ENCODE data around the gene ECI1. TPM values are rescaled to one million over a fixed set of nuclear protein-coding genes. Genes with fewer than 3 reads are reported as not detected.
A peak's percentile ranks its signal among the peaks of the same experiment; 100 is the strongest.

Gene ECI1
- total RNA-seq, 1 experiment from 2014 or later: 95.4 TPM

GRCh38 chr16:2235234-2235651 is 16.1 kb downstream of the ECI1 start:
- no peaks in the 10 kb centered on the region for H3K79me2 ChIP-seq (ENCODE audit: insufficient read depth, low read length)
- H2AFZ ChIP-seq (ENCODE audit: low read length): no peak overlapping the region
- DNase-seq: no peak
- no peaks in the 10 kb centered on the region for H3K9me3 ChIP-seq (ENCODE audit: control insufficient read depth, low read depth, low read length)
- no peak overlapping the region for H4K5ac ChIP-seq (ENCODE audit: insufficient read length, low read depth, low read length)
- H3K9ac ChIP-seq (ENCODE audit: extremely low read depth, insufficient read length, low read length): no peak overlapping the region
- no peak overlapping the region for H4K8ac ChIP-seq (replicated peaks; ENCODE audit: insufficient read length, low read depth, low read length)
- H2BK12ac ChIP-seq (ENCODE audit: insufficient read length, low read depth, low read length): no peak overlapping the region
- H3T11ph ChIP-seq (ENCODE audit: low read length): no peak overlapping the region
- no peak overlapping the region for H3K27ac ChIP-seq (ENCODE audit: insufficient read length, low read depth, low read length)
- Mint-ChIP-seq H3K4me1 (peaks cover 0 to 3% of the 10 kb centered on the region in 2 experiments; a peak in 1 of 4 replicates), H3K9me3 (no peaks in the 10 kb centered on the region), H3K27me3 (ENCODE audit: low read depth) (peaks cover 16% of the 10 kb centered on the region), H3K27ac (no peak overlapping the region), H3K4me3 (0 out of 5 replicates have a peak overlapping the region, but pooled peaks of 1 of the 2 experiments have one; percentile 42), H3K36me3 (ENCODE audit: insufficient read depth in 1 of 3, low read depth in 3 of 3) (peaks cover 2 to 24% (median 8%) of the 10 kb centered on the region in 3 experiments; a peak in 6 of 7 replicates)
- H3K18ac ChIP-seq (ENCODE audit: insufficient read length, low read depth, low read length): no peak overlapping the region
- no CpG with 5 or more reads among the region's 28 CpGs for WGBS (ENCODE audit: extremely low coverage, insufficient read length, low lambda C conversion rate)
- TF ChIP-seq CTCF (conservative IDR thresholded peaks at IDR 0.05): no peak
- no peak overlapping the region for H2AK5ac ChIP-seq (ENCODE audit: insufficient read length, low read length)
- H2BK20ac ChIP-seq (ENCODE audit: low read depth, low read length, poor library complexity, severe bottlenecking): no peak overlapping the region
- no peak overlapping the region for H2BK15ac ChIP-seq (ENCODE audit: low read depth, low read length)
- no peaks in the 10 kb centered on the region for H3K79me1 ChIP-seq (ENCODE audit: insufficient read depth, low read depth, low read length, poor library complexity, severe bottlenecking)
- H3K23ac ChIP-seq (ENCODE audit: insufficient read length, low read depth, low read length): no peak overlapping the region
- no peak overlapping the region for H3K56ac ChIP-seq (ENCODE audit: insufficient read length, low read depth, low read length)
- H4K20me1 ChIP-seq (ENCODE audit: control insufficient read depth, insufficient read depth, insufficient read length): no peaks in the 10 kb centered on the region
- H3K23me2 ChIP-seq (ENCODE audit: insufficient read length, low read depth, low read length, poor library complexity, severe bottlenecking): peaks cover 13% of the 10 kb centered on the region
- H2BK120ac ChIP-seq (ENCODE audit: low read depth, low read length, poor library complexity, severe bottlenecking): no peak overlapping the region
- no peak overlapping the region for H3K4me2 ChIP-seq (ENCODE audit: insufficient read depth, insufficient read length, low read length)
- no peak overlapping the region for H3K14ac ChIP-seq (ENCODE audit: insufficient read depth, low read length)
- H2BK5ac ChIP-seq (ENCODE audit: insufficient read length, low read length): no peak overlapping the region
- no peak overlapping the region for H3K4ac ChIP-seq (ENCODE audit: low read depth, low read length)
- H3K4me1 ChIP-seq (ENCODE audit: insufficient read depth, low read length): no peaks in the 10 kb centered on the region
- no peak overlapping the region for H4K91ac ChIP-seq (ENCODE audit: insufficient read length, low read depth, low read length)
- peaks cover 2% of the 10 kb centered on the region; the same call in 1 of the 2 replicates for H3K27me3 ChIP-seq (ENCODE audit: insufficient read depth, low read length)
